HG02610 (cell line): ENCODE results near the gene NNMT.

Source experiments
- ATAC-seq: cut with Tn5 transposase; IDR thresholded peaks from one replicate; pipeline ENCODE4 v1.9.1; 2021; ENCODE audit warnings: mild to moderate bottlenecking, moderate library complexity; ENCODE audit not compliant: unreplicated experiment

The NNMT gene

GRCh38 chr11:114295676-114296604, at the start of gene NNMT:
NNMT (plus strand) TSS chr11:114296399; CDS start chr11:114296557, 158 bp downstream.
- ATAC-seq, result no peak

DNA sequence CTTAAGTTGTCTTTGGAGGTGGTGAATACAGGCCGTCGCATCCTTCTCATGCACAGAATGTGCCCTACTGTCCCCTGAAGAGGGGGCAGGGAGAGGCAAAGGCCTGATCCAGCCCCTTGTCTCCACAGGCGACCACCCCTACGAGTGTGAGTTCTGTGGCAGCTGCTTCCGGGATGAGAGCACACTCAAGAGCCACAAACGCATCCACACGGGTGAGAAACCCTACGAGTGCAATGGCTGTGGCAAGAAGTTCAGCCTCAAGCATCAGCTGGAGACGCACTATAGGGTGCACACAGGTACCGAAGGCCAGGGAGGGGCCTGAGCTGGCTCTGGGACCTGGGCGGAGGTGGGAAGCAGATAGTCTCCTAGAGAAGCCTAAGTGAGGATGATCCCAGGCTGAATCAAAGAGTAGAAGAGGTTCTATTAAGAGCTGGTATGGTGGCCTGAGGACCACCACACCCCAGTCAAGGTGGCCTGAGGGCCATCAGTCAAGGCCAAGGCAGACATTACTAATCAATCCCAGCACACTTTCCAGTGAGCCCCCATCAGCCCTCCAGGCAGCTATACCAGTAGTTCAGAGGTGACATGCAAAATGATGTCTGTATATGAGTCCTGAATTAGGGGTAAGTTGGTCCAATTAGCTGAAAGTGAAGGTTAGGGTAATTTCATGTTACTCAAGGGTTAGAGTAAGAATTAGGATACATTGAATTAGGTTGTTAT, 49.0 kb upstream of the NNMT start:
- ATAC-seq, result no peak

DNA sequence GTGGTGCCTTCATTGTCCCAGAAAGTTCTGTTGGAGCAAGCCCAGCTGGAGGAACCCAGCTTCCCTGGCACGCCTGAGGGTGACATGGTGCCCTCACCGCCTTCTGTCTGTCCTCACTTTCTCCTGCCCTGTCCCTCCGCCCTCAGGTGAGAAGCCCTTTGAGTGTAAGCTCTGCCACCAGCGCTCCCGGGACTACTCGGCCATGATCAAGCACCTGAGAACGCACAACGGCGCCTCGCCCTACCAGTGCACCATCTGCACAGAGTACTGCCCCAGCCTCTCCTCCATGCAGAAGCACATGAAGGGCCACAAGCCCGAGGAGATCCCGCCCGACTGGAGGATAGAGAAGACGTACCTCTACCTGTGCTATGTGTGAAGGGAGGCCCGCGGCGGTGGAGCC, 46.0 kb upstream of the NNMT start:
- no peak for ATAC-seq

GRCh38 chr11:114250993-114251814, 45.0 kb upstream of the NNMT start:
- ATAC-seq, result no peak

- ATAC-seq, result no peak
Observed at GRCh38 chr11:114251815-114252337, 44.3 kb upstream of the NNMT start.

DNA sequence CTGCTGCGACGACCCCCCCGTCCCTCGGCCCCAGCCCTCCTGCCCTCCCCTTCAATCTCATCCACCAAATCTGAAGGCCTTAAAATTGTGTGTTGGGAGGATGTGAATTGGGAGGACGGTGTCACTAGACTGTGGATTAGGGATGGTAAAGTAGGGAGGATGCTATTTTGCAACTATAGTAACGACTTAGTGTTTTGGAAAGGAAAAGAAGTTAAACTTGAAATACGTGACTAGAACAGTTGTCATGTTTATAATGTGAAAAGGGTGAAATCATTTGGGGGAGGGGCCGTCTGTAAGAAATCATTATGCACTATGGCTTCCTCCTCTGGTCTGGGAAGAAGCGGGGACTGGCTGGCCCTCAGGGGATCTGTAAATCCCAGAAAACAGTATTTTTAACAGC, 43.4 kb upstream of the NNMT start:
- no peak for ATAC-seq

DNA sequence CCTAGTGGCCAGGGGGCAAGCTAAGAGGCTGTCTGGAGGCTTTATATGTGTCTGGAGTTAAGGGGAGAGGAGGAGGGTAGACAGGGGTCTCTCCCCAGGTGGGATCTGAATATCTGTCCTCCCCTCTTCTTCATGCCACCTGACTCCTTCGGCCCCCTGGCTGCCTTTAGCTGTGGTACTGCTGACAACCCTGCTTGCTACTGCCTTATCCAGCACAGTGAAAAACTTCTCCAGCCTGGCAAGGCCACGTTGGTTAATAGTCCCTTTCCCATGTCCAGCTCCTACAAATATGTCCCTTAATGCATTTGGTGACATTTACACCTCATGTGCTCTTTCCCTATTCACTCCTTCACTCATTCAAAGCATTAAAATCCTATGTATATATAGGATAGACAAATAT, 42.4 kb upstream of the NNMT start:
- ATAC-seq, result no peak

DNA sequence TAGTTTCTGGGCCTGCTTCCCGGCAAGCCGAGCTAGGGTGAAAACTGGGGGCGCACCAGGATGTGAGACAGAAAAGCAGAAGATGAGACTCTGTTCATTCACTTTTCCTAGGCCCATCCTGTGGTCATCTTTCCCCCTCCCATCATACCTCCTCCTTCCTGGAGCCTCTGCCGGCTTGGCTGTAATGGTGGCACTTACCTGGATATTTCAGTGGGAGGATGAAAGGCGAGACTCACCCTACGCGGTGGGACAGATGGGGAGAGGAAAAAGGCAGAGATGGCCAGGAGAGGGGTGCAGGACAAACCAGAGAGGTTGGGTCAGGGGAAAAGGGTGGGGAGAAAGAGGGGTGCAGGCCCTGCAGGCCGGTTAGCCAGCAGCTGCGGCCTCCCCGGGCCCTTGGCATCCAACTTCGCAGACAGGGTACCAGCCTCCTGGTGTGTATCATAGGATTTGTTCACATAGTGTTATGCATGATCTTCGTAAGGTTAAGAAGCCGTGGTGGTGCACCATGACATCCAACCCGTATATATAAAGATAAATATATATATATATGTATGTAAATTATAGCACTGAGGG, 41.5 kb upstream of the NNMT start:
- no peak for ATAC-seq

GRCh38 chr11:114255289-114255688, 40.9 kb upstream of the NNMT start:
- no peak for ATAC-seq

DNA sequence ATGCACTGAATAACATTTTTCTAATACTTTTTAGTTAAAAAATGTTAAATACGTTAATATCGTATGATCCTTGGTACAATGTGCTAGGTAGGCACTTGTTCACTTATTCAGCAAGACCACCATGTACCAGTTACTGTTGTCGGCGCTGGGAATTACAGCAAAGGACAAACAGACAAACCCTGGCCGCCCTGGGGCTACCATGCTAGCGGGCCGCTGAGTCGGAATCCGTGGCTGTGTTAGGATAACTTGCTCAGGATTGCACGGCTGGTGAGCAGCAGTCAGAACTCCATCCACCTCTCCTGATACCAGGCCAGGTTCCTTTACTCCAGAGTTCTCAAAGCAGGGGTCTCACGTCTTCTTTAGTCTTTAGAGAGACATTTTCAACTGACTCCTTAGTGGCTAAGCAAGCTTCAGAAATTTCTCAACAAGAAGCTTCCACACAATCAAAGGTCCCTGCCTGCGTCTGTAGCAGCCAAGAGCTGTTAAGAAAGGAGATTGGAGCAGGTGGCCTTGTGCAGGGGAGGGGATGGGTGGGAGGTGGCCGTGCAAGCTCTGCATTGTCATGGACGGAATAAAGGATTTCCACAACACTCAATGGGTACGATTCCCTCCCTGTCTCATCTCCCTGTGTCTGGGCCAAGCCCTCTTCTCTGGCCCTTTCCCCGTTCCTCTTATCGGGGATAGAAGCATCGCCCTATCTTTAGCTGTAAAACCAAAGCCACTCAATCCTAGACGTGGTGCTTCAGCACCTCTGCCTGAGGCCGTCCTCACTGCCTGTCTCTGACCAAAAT, 39.8 kb upstream of the NNMT start:
- ATAC-seq, result no peak

DNA sequence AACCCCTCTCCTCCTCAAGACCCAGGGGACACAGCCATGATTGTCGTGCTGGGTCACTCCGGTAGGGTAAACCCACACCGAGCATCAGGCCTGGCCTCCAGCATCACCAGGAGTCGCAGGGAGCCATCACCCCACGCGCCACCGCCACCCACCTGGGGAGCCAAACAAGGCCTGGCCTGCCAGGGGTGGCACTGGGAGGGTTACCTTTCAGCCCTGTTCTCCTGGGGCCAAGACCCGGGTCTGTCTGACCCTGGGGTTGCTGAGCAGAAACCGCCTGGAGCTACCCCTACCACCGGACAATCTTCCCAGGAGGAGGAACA, 39.3 kb upstream of the NNMT start:
- no peak for ATAC-seq

- ATAC-seq, result no peak
Observed at GRCh38 chr11:114257621-114258558, 38.3 kb upstream of the NNMT start.

- no peak for ATAC-seq
Observed at GRCh38 chr11:114258696-114259095, 37.5 kb upstream of the NNMT start.

DNA sequence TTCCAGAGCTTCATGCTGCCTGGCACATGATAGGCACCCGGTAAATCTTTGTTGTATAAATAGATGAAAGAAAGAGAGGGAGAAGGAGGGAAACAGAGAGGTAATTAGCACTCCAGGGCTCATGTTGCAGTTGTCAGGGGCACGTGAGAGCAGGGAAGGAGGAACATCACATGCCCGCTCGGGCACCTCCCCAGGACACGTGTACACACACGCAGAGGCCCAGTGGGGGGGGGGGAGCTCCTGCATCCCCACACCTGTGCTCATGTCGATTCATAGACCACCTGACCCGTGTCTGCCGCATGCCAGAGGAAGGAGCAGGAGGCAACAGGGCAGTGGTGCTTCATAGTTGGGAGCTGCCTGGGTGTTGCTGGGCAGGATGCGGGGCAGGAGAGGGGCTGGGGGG, 37.1 kb upstream of the NNMT start:
- ATAC-seq, result no peak

- ATAC-seq, result no peak
Observed at GRCh38 chr11:114259551-114259983, 36.6 kb upstream of the NNMT start.

DNA sequence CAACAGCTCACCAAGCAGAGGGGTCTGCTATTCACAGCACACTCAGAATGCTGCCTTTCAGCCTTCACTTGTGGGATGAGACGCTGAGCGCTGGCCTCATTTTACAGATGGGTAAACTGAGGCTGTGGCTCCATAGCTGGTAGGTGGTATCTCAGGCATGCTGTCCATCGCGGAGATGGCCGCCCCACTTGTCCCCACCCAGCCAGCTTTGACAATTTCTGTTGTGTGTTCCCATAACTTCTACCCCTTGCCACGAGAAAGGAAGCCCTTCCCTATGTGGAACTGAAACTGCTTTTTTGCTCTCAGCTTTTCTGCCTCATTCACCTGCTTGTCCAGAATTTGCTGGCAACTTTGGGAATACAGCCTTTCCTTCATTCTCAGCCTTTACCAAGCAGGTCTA, 36.1 kb upstream of the NNMT start:
- ATAC-seq, result no peak

GRCh38 chr11:114260483-114260882, 35.7 kb upstream of the NNMT start:
- no peak for ATAC-seq

GRCh38 chr11:114261791-114262190, 34.4 kb upstream of the NNMT start:
- ATAC-seq, result no peak
